Mesendoderm (in vitro differentiated cells): ENCODE data around the gene APBA1.

Experiments
- DNase-seq: peaks from one replicate; pipeline ENCODE4 v3.0.0; 2013
- H2AK5ac ChIP-seq: 2 replicates; pipeline ENCODE4 v1.6.1; 2013; ENCODE audit warnings: low read length, inconsistent platforms
- H2BK120ac ChIP-seq: 2 replicates; pipeline ENCODE4 v1.6.1; 2013; ENCODE audit warnings: low read depth, mild to moderate bottlenecking, low read length, moderate library complexity, mixed read lengths
- H2BK15ac ChIP-seq: replicated peaks from 2 replicates; pipeline ENCODE4 v1.6.1; 2013; ENCODE audit warnings: low read depth, mild to moderate bottlenecking, moderate library complexity
- H2BK5ac ChIP-seq: 2 replicates; pipeline ENCODE4 v1.6.1; 2013; ENCODE audit warnings: low read length, inconsistent platforms
- H3K18ac ChIP-seq: 2 replicates; pipeline ENCODE4 v1.6.1; 2013; ENCODE audit warnings: mild to moderate bottlenecking, low read length, mixed read lengths
- H3K23ac ChIP-seq: one replicate; pipeline ENCODE4 v1.6.1; 2013; ENCODE audit warnings: low read length
- H3K27ac ChIP-seq: 2 replicates; pipeline ENCODE4 v1.5.1; 2013; ENCODE audit warnings: low read depth, mild to moderate bottlenecking, inconsistent platforms, low read length, moderate library complexity
- H3K27me3 ChIP-seq: 2 replicates; pipeline ENCODE4 v1.6.1; 2013; ENCODE audit warnings: low read length, control low read depth, mild to moderate bottlenecking, inconsistent platforms; ENCODE audit not compliant: insufficient read depth, poor library complexity
- H3K36me3 ChIP-seq: 2 replicates; pipeline ENCODE4 v1.6.1; 2013; ENCODE audit warnings: low read length, inconsistent platforms; ENCODE audit not compliant: control insufficient read depth, insufficient read depth
- H3K4ac ChIP-seq: one replicate; pipeline ENCODE4 v1.6.1; 2013; ENCODE audit warnings: low read depth, mild to moderate bottlenecking, low read length, moderate library complexity
- H3K4me1 ChIP-seq: 2 replicates; pipeline ENCODE4 v1.6.1; 2013; ENCODE audit warnings: low read depth, low read length, inconsistent platforms; ENCODE audit not compliant: control insufficient read depth
- H3K4me2 ChIP-seq: 2 replicates; pipeline ENCODE4 v1.6.1; 2013; ENCODE audit warnings: low read length
- H3K4me3 ChIP-seq: 2 replicates; pipeline ENCODE4 v1.5.1; 2013; ENCODE audit warnings: mild to moderate bottlenecking, low read length
- H3K56ac ChIP-seq: one replicate; pipeline ENCODE4 v1.6.1; 2013; ENCODE audit warnings: low read length
- H3K79me1 ChIP-seq: 2 replicates; pipeline ENCODE4 v1.6.1; 2013; ENCODE audit warnings: low read length, inconsistent platforms
- H3K79me2 ChIP-seq: 2 replicates; pipeline ENCODE4 v1.6.1; 2013; ENCODE audit warnings: mild to moderate bottlenecking, low read length; ENCODE audit not compliant: control insufficient read depth, insufficient read depth
- H3K9ac ChIP-seq: 2 replicates; pipeline ENCODE4 v1.6.1; 2013; ENCODE audit warnings: low read length, inconsistent platforms
- H4K5ac ChIP-seq: one replicate; pipeline ENCODE4 v1.6.1; 2013; ENCODE audit warnings: low read length
- H4K8ac ChIP-seq: one replicate; pipeline ENCODE4 v1.6.1; 2013; ENCODE audit warnings: low read depth, mild to moderate bottlenecking, control low read depth, low read length, moderate library complexity
- WGBS: extraction: QIAGEN DNeasy Blood & Tissue Kit; methylation state at CpG from one replicate; pipeline ENCODE4 v1.1.7; 2013; ENCODE audit warnings: low lambda C conversion rate, missing lambda C conversion rate; ENCODE audit not compliant: insufficient coverage; ENCODE audit errors: extremely low coverage; 5-methylcytosine and 5-hydroxymethylcytosine counted together

Gene APBA1

GRCh38 chr9:69675563-69675962 is 3.4 kb upstream of the APBA1 start:
- no peak for DNase-seq
- Histone ChIP-seq H3K56ac (no peak overlapping the region), H2BK5ac (no peak overlapping the region), H3K36me3 (no peaks in the 10 kb centered on the region), H3K79me2 (no peaks in the 10 kb centered on the region), H3K9ac (no peak overlapping the region), H2BK15ac (no peak overlapping the region), H3K79me1 (no peaks in the 10 kb centered on the region), H4K8ac (no peak overlapping the region), H3K4ac (no peak overlapping the region), H4K5ac (no peak overlapping the region), H3K23ac (no peak overlapping the region), H2AK5ac (no peak overlapping the region), H3K27ac (no peak overlapping the region), H3K4me3 (no peak overlapping the region), H3K27me3 (no peaks in the 10 kb centered on the region), H3K4me2 (no peak overlapping the region), H2BK120ac (no peak overlapping the region), H3K18ac (no peak overlapping the region), H3K4me1 (no peaks in the 10 kb centered on the region)
- WGBS: no CpG with 5 or more reads among the region's 3 CpGs

- H3K27ac ChIP-seq: no peak overlapping the region
- no peak overlapping the region for H2BK5ac ChIP-seq
- no peak overlapping the region for H3K23ac ChIP-seq
- no peaks in the 10 kb centered on the region for H3K27me3 ChIP-seq
- H3K79me2 ChIP-seq: no peaks in the 10 kb centered on the region
- no peak overlapping the region for H3K4ac ChIP-seq
- H3K18ac ChIP-seq: no peak overlapping the region
- H3K56ac ChIP-seq: no peak overlapping the region
- H3K79me1 ChIP-seq: no peaks in the 10 kb centered on the region
- H2BK15ac ChIP-seq: no peak overlapping the region
- no peak overlapping the region for H4K8ac ChIP-seq
- H2BK120ac ChIP-seq: no peak overlapping the region
- no peak overlapping the region for H3K4me3 ChIP-seq
- no peaks in the 10 kb centered on the region for H3K36me3 ChIP-seq
- no peak overlapping the region for H3K4me2 ChIP-seq
- H4K5ac ChIP-seq: no peak overlapping the region
- no peak for DNase-seq
- WGBS: no CpG with 5 or more reads among the region's 3 CpGs
- no peak overlapping the region for H2AK5ac ChIP-seq
- H3K9ac ChIP-seq: no peak overlapping the region
- H3K4me1 ChIP-seq: no peaks in the 10 kb centered on the region
These were observed 2.7 kb upstream of the APBA1 start for GRCh38 chr9:69674716-69675438.

- DNase-seq: peak; percentile 68
- Histone ChIP-seq H3K27ac (no peak overlapping the region), H3K4me2 (no peak overlapping the region), H3K18ac (no peak overlapping the region), H3K79me1 (no peaks in the 10 kb centered on the region), H3K4me3 (no peak overlapping the region), H3K4ac (no peak overlapping the region), H2BK5ac (no peak overlapping the region), H3K36me3 (no peaks in the 10 kb centered on the region), H3K79me2 (no peaks in the 10 kb centered on the region), H3K56ac (peak overlapping the region; percentile 25), H3K23ac (no peak overlapping the region), H3K27me3 (no peaks in the 10 kb centered on the region), H4K5ac (no peak overlapping the region), H3K4me1 (no peaks in the 10 kb centered on the region), H4K8ac (no peak overlapping the region), H2AK5ac (no peak overlapping the region), H2BK15ac (no peak overlapping the region), H3K9ac (no peak overlapping the region), H2BK120ac (no peak overlapping the region)
- no CpG with 5 or more reads among the region's 11 CpGs for WGBS
These were observed 2.0 kb upstream of the APBA1 start for GRCh38 chr9:69674112-69674685.

- no peak overlapping the region for H2BK15ac ChIP-seq
- no peak overlapping the region for H3K23ac ChIP-seq
- peak overlapping the region; percentile 73 for H3K56ac ChIP-seq
- no peak overlapping the region for H2BK120ac ChIP-seq
- H2BK5ac ChIP-seq: no peak overlapping the region
- H4K5ac ChIP-seq: no peak overlapping the region
- H3K79me1 ChIP-seq: no peaks in the 10 kb centered on the region
- H3K27me3 ChIP-seq: no peaks in the 10 kb centered on the region
- no peak overlapping the region for H2AK5ac ChIP-seq
- H3K4me2 ChIP-seq: peak overlapping the region; percentile 14
- H3K79me2 ChIP-seq: no peaks in the 10 kb centered on the region
- peak overlapping the region; percentile 39 for H3K9ac ChIP-seq
- no peak overlapping the region for H4K8ac ChIP-seq
- no peaks in the 10 kb centered on the region for H3K4me1 ChIP-seq
- no peak overlapping the region for H3K18ac ChIP-seq
- H3K4ac ChIP-seq: no peak overlapping the region
- no peak overlapping the region for H3K4me3 ChIP-seq
- no CpG with 5 or more reads among the region's 6 CpGs for WGBS
- no peak for DNase-seq
- no peaks in the 10 kb centered on the region for H3K36me3 ChIP-seq
- H3K27ac ChIP-seq: no peak overlapping the region
These were observed 1.1 kb upstream of the APBA1 start for GRCh38 chr9:69673311-69673640.

- Histone ChIP-seq H3K56ac (peak overlapping the region; percentile 84), H3K23ac (peak overlapping the region; percentile 66), H3K79me1 (no peaks in the 10 kb centered on the region), H2BK5ac (no peak overlapping the region), H3K27me3 (no peaks in the 10 kb centered on the region), H2BK120ac (no peak overlapping the region), H4K8ac (no peak overlapping the region), H3K36me3 (no peaks in the 10 kb centered on the region), H3K4me1 (no peaks in the 10 kb centered on the region), H3K4ac (no peak overlapping the region), H2BK15ac (no peak overlapping the region), H3K27ac (no peak overlapping the region), H3K4me3 (peak overlapping the region; percentile 40), H3K9ac (peak overlapping the region; percentile 69), H3K4me2 (peak overlapping the region; percentile 82), H2AK5ac (no peak overlapping the region), H3K18ac (peak overlapping the region; percentile 44), H4K5ac (no peak overlapping the region), H3K79me2 (no peaks in the 10 kb centered on the region)
- no CpG with 5 or more reads among the region's 60 CpGs for WGBS
- DNase-seq: peak; percentile 96
These were observed 582 bp upstream of the APBA1 start for GRCh38 chr9:69672596-69673310.
